Lower leg skin (tissue), 4 donors: ENCODE data around the gene CLSTN2. TPM values are rescaled to one million over a fixed set of nuclear protein-coding genes. Genes with fewer than 3 reads are reported as not detected.

Experiments
- DNase-seq, 2 donors: peaks; one replicate each; pipeline ENCODE4 v3.0.0-alpha.2; 2019; ENCODE audit warnings: low spot score in 2 of 2
- H3K4me3 ChIP-seq: fragments of 200-600 bp; sonication (generic); 2 replicates; pipeline ENCODE4 v1.5.1; 2017; ENCODE audit warnings: mild to moderate bottlenecking, low read depth; ENCODE audit not compliant: poor library complexity, severe bottlenecking
- CTCF ChIP-seq, 3 donors: fragments of 450-650 bp; IDR thresholded peaks; one replicate each; pipeline ENCODE4 v1.5.1; 2016; ENCODE audit warnings: antibody characterized with exemption in 3 of 3, mild to moderate bottlenecking in 3 of 3, moderate library complexity in 2 of 3
- POLR2A ChIP-seq, 2 donors: fragments of 450-650 bp; IDR thresholded peaks; one replicate each; pipeline ENCODE4 v1.6.1; 2016 to 2017; ENCODE audit warnings: antibody characterized with exemption in 2 of 2, mild to moderate bottlenecking in 1 of 2, moderate library complexity in 1 of 2
- WGBS, 2 donors: methylation state at CpG; one replicate each; pipeline ENCODE4 v1.1.5; 2018; 5-methylcytosine and 5-hydroxymethylcytosine counted together
- intact Hi-C: fragments of 100-400 bp; cut with DNase I; formaldehyde crosslinking; loops from one replicate; pipeline ENCODE4 v1.15.0; 2023; ENCODE audit warnings: low total_unique reads
- total RNA-seq, 4 donors: library from RNA; depleted of rRNA; stranded (reverse); fragments of >200 nt; gene quantifications; one replicate each; pipeline ENCODE4 v1.1.0, GENCODE V29; 2016

CLSTN2 gene
- total RNA-seq, 4 donors from 2014 or later, result 3.1 to 7.9 (median 4.7) TPM

- H3K4me3 ChIP-seq, result no peak overlapping the region
- no peak for TF ChIP-seq POLR2A (IDR thresholded peaks at IDR 0.05)
- TF ChIP-seq CTCF (IDR thresholded peaks at IDR 0.05), result no peak
- WGBS, 2 donors, result 35 to 42% methylated on average over 4 of the region's 4 CpGs
- DNase-seq, result no peak
- intact Hi-C loops, result no loop called here
These were observed 271.4 kb downstream of the CLSTN2 start for GRCh38 chr3:140206196-140207040.

- DNase-seq, result no peak
- H3K4me3 ChIP-seq, result no peak overlapping the region
- WGBS, 2 donors, result 49 to 54% methylated on average over 2 of the region's 2 CpGs
- no peak for TF ChIP-seq POLR2A (IDR thresholded peaks at IDR 0.05)
- TF ChIP-seq CTCF (IDR thresholded peaks at IDR 0.05), result no peak
- intact Hi-C loops, result no loop called here
These were observed 272.6 kb downstream of the CLSTN2 start for GRCh38 chr3:140207541-140207940.

GRCh38 chr3:140216249-140216648 lies 281.3 kb downstream of the CLSTN2 start:
- TF ChIP-seq POLR2A (IDR thresholded peaks at IDR 0.05), result no peak
- no peak for DNase-seq
- 63 to 70% methylated on average over 6 of the region's 6 CpGs for WGBS, 2 donors
- intact Hi-C loops, result no loop called here
- H3K4me3 ChIP-seq, result no peak overlapping the region

GRCh38 chr3:140219291-140219690 lies 284.3 kb downstream of the CLSTN2 start:
- intact Hi-C loops, result no loop called here
- no peak overlapping the region for H3K4me3 ChIP-seq
- DNase-seq, result no peak
- TF ChIP-seq POLR2A (IDR thresholded peaks at IDR 0.05) (no peak), CTCF (IDR thresholded peaks at IDR 0.05) (no peak)
- WGBS, 2 donors, result 70 to 72% methylated on average over 11 of the region's 11 CpGs

GRCh38 chr3:140219923-140220452 lies 285.0 kb downstream of the CLSTN2 start:
- WGBS, 2 donors, result 84 to 86% methylated on average over 2 of the region's 2 CpGs
- intact Hi-C loops, result no loop called here
- H3K4me3 ChIP-seq, result no peak overlapping the region
- DNase-seq, result no peak
- TF ChIP-seq POLR2A (IDR thresholded peaks at IDR 0.05), result no peak

GRCh38 chr3:140223197-140223596 lies 288.2 kb downstream of the CLSTN2 start:
- TF ChIP-seq CTCF (IDR thresholded peaks at IDR 0.05), result no peak
- no peak for TF ChIP-seq POLR2A (IDR thresholded peaks at IDR 0.05)
- intact Hi-C loops, result no loop called here
- WGBS, 2 donors, result 80 to 81% methylated on average over 4 of the region's 4 CpGs
- DNase-seq, result no peak
- no peak overlapping the region for H3K4me3 ChIP-seq
